ENCODE measurements around the gene OSER1.

Gene OSER1

GRCh38 chr20:44154521-44155001 is 56.0 kb downstream of the OSER1 start:
- TF ChIP-seq Cebpa-rat (IDR thresholded peaks at IDR 0.05), result no peak
- H3K27ac ChIP-seq, result no peak overlapping the region
- H3K27me3 ChIP-seq, result no peaks in the 10 kb centered on the region
- peaks cover 0 to 7% (median 0%) of the 10 kb centered on the region in 11 experiments; a peak in 1 of 22 replicates for H4K20me1 ChIP-seq
- H3K4me1 ChIP-seq, result peaks cover 0 to 9% (median 3%) of the 10 kb centered on the region in 10 experiments; a peak in 6 of 20 replicates
- no peak overlapping the region for H3K4me2 ChIP-seq
- peaks cover 0 to 76% (median 4%) of the 10 kb centered on the region in 11 experiments; a peak in 10 of 22 replicates for H3K36me3 ChIP-seq
- no peak overlapping the region for H3K9ac ChIP-seq
- no peak overlapping the region for H3K4me3 ChIP-seq
- peaks cover 0 to 9% (median 5%) of the 10 kb centered on the region in 11 experiments; a peak in 19 of 22 replicates for H3K9me3 ChIP-seq (replicated peaks in 1 of 11)

- Histone ChIP-seq H3K27me3 (no peaks in the 10 kb centered on the region), H3K27ac (peak overlapping the region in 2 of 11 experiments; percentile 10 to 20; a peak in 1 of 22 replicates), H3K4me3 (no peak overlapping the region), H3K4me2 (peak overlapping the region in 4 of 11 experiments; percentile 3 to 10 (median 4); a peak in 3 of 22 replicates), H3K4me1 (peaks cover 0 to 9% (median 3%) of the 10 kb centered on the region in 10 experiments; a peak in 6 of 20 replicates), H3K9ac (no peak overlapping the region), H3K36me3 (peaks cover 0 to 71% (median under 1%) of the 10 kb centered on the region in 11 experiments; a peak in 6 of 22 replicates), H3K9me3 (replicated peaks in 1 of 11) (0 out of 22 replicates have a peak, but pooled peaks cover 0 to 5% (median 0%) of the 10 kb centered on the region in 11 experiments), H4K20me1 (peaks cover 0 to 7% (median 0%) of the 10 kb centered on the region in 11 experiments; a peak in 1 of 22 replicates)
- TF ChIP-seq Cebpa-rat (IDR thresholded peaks at IDR 0.05), result no peak
These were observed 56.9 kb downstream of the OSER1 start for GRCh38 chr20:44153636-44154043.

GRCh38 chr20:44151621-44152416 is 58.8 kb downstream of the OSER1 start:
- TF ChIP-seq Cebpa-rat (IDR thresholded peaks at IDR 0.05), result no peak
- H3K4me1 ChIP-seq, result peaks cover 0 to 9% (median 3%) of the 10 kb centered on the region in 10 experiments; a peak in 6 of 20 replicates
- no peak overlapping the region for H3K4me3 ChIP-seq
- H3K36me3 ChIP-seq, result peaks cover 0 to 74% (median 5%) of the 10 kb centered on the region in 11 experiments; a peak in 8 of 22 replicates
- no peaks in the 10 kb centered on the region for H3K27me3 ChIP-seq
- H3K9me3 ChIP-seq (replicated peaks in 1 of 11), result 0 out of 22 replicates have a peak, but pooled peaks cover 0 to 5% (median 0%) of the 10 kb centered on the region in 11 experiments
- H3K9ac ChIP-seq, result no peak overlapping the region
- peaks cover 0 to 7% (median 0%) of the 10 kb centered on the region in 11 experiments; a peak in 1 of 22 replicates for H4K20me1 ChIP-seq
- no peak overlapping the region for H3K4me2 ChIP-seq
- no peak overlapping the region for H3K27ac ChIP-seq

DNA sequence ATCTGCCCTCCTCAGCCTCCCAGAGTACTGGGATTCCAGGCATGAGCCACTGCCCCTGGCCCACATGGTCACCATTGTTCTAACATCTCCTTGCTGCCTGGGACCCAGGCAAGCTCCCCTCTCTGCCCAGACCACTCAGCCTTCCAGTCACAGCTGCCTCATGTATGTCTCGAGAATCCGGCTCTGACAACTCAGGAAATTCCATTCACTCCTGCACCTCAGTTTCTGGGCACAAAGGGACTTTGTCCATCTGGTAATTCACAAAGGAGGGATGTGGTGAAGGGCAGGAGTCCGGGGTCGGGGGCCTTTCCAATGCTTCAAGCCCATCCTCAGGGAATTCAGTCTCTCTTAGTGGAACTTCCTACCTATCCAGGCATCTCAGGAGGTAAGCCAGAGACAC is 64.3 kb downstream of the OSER1 start:
- H3K9ac ChIP-seq, result no peak overlapping the region
- H3K4me3 ChIP-seq, result no peak overlapping the region
- H3K27ac ChIP-seq, result no peak overlapping the region
- H3K36me3 ChIP-seq, result peaks cover 0 to 56% (median 0%) of the 10 kb centered on the region in 11 experiments; a peak in 7 of 22 replicates
- 0 out of 22 replicates have a peak, but pooled peaks cover 0 to 5% (median 0%) of the 10 kb centered on the region in 11 experiments for H3K9me3 ChIP-seq (replicated peaks in 1 of 11)
- H3K27me3 ChIP-seq, result no peaks in the 10 kb centered on the region
- H3K4me2 ChIP-seq, result no peak overlapping the region
- peaks cover 0 to 6% (median 0%) of the 10 kb centered on the region in 10 experiments; a peak in 1 of 20 replicates for H3K4me1 ChIP-seq
- peaks cover 0 to 12% (median 0%) of the 10 kb centered on the region in 11 experiments; a peak in 2 of 22 replicates for H4K20me1 ChIP-seq
- TF ChIP-seq Cebpa-rat (IDR thresholded peaks at IDR 0.05), result no peak
